Liver (tissue), 9 donors: Measurements from ENCODE around the gene ELP4. TPM values are rescaled to one million over a fixed set of nuclear protein-coding genes. Genes with fewer than 3 reads are reported as not detected.
"Not testable (repeated sequence)": the region's sequence is repeated elsewhere in the genome, so short reads cannot be mapped to it uniquely, and the experiment has no call there.

Experiments
- DNase-seq: peaks from one replicate; pipeline ENCODE4 v3.0.0-alpha.2; 2017; ENCODE audit warnings: low spot score
- H3K27ac ChIP-seq, 2 donors: one replicate each; pipeline ENCODE4 v1.7.0; 2013; ENCODE audit warnings: inconsistent platforms in 2 of 2, low read length in 2 of 2, control low read depth in 1 of 2, low read depth in 1 of 2, mild to moderate bottlenecking in 1 of 2
- H3K27me3 ChIP-seq, 4 donors: one replicate each; pipeline versions ENCODE4 v1.6.1 to v1.7.0; 2013; ENCODE audit warnings: low read length in 3 of 4, inconsistent platforms in 1 of 4, mild to moderate bottlenecking in 1 of 4, moderate library complexity in 1 of 4; ENCODE audit not compliant: control insufficient read depth in 4 of 4, insufficient read depth in 4 of 4
- H3K36me3 ChIP-seq, 4 donors: one replicate each; pipeline versions ENCODE4 v1.6.1 to v1.7.0; 2013; ENCODE audit warnings: low read length in 3 of 4, mild to moderate bottlenecking in 3 of 4, low read depth in 1 of 4, moderate library complexity in 1 of 4; ENCODE audit not compliant: control insufficient read depth in 4 of 4, insufficient read depth in 3 of 4
- H3K4me1 ChIP-seq, 4 donors: one replicate each; pipeline versions ENCODE4 v1.6.1 to v1.7.0; 2013; ENCODE audit warnings: low read length in 3 of 4, mild to moderate bottlenecking in 3 of 4, moderate library complexity in 1 of 4; ENCODE audit not compliant: control insufficient read depth in 4 of 4, insufficient read depth in 4 of 4
- H3K4me3 ChIP-seq, 3 donors: one replicate each; pipeline versions ENCODE4 v1.6.1 to v1.7.0; 2013; ENCODE audit warnings: low read length in 3 of 3, control low read depth in 1 of 3, low read depth in 1 of 3, mild to moderate bottlenecking in 1 of 3
- H3K9ac ChIP-seq, 2 donors: one replicate each; pipeline ENCODE4 v1.7.0; 2013; ENCODE audit warnings: low read length in 2 of 2, mild to moderate bottlenecking in 2 of 2, moderate library complexity in 2 of 2, control low read depth in 1 of 2, low read depth in 1 of 2
- H3K9me3 ChIP-seq, 4 donors: one replicate each; pipeline versions ENCODE4 v1.6.1 to v1.7.0; 2013; ENCODE audit warnings: low read length in 3 of 4; ENCODE audit not compliant: control insufficient read depth in 4 of 4
- FOXA1 ChIP-seq: IDR thresholded peaks from 2 replicates; pipeline ENCODE4 v1.6.1; 2016; ENCODE audit warnings: antibody characterized with exemption
- HNF4A ChIP-seq, 2 donors: conservative IDR thresholded peaks; 2 replicates each; pipeline ENCODE4 v1.6.1; 2016; ENCODE audit warnings: antibody characterized with exemption in 2 of 2, mild to moderate bottlenecking in 2 of 2
- JUND ChIP-seq, 2 donors: IDR thresholded peaks; 2 replicates each; pipeline ENCODE4 v1.6.1; 2016; ENCODE audit warnings: antibody characterized with exemption in 2 of 2
- NR2F2 ChIP-seq: IDR thresholded peaks from 2 replicates; pipeline ENCODE4 v1.6.1; 2016; ENCODE audit warnings: antibody characterized with exemption
- REST ChIP-seq: IDR thresholded peaks from 2 replicates; pipeline ENCODE4 v1.6.1; 2016; ENCODE audit warnings: antibody characterized with exemption, mild to moderate bottlenecking
- RXRA ChIP-seq, 2 donors: IDR thresholded peaks; 2 replicates each; pipeline ENCODE4 v1.6.1; 2017 to 2018; ENCODE audit warnings: antibody characterized with exemption in 2 of 2, mild to moderate bottlenecking in 1 of 2
- YY1 ChIP-seq: IDR thresholded peaks from 2 replicates; pipeline ENCODE4 v1.6.1; 2016; ENCODE audit warnings: antibody characterized with exemption, mild to moderate bottlenecking
- WGBS: extraction: QIAGEN DNeasy Blood & Tissue Kit; methylation state at CpG from one replicate; pipeline ENCODE4 v1.1.7; 2013; 5-methylcytosine and 5-hydroxymethylcytosine counted together
- polyA plus RNA-seq, 2 donors: library from polyadenylated mRNA; stranded (reverse) in 1 of 2; unstranded in 1 of 2; fragments of 200-250 nt in 1 of 2; fragments of >200 nt in 1 of 2; fragmentation: Nextera tagmentation in 1 of 2; extraction: Ambion mirVana in 1 of 2; gene quantifications; one replicate each; pipeline versions ENCODE4 v1.2.1 to v1.2.3, GENCODE V29; 2013 to 2015
- total RNA-seq, 2 donors: library from RNA; depleted of rRNA; stranded (reverse); fragments of >200 nt; gene quantifications; one replicate each; pipeline ENCODE4 v1.2.3, GENCODE V29; 2014
- TF ChIP-seq, protein P1 (sequence below): IDR thresholded peaks from 2 replicates; pipeline ENCODE4 v1.6.1; 2016; ENCODE audit warnings: antibody characterized with exemption
- donor health status: healthy.
- donor health status: healthy.
- donor health status: healthy.
- donor health status: healthy.
- donor health status: healthy.

ELP4 gene
- total and polyA plus RNA-seq, 4 donors, result 6.0 to 18.8 (median 12.5) TPM

DNA sequence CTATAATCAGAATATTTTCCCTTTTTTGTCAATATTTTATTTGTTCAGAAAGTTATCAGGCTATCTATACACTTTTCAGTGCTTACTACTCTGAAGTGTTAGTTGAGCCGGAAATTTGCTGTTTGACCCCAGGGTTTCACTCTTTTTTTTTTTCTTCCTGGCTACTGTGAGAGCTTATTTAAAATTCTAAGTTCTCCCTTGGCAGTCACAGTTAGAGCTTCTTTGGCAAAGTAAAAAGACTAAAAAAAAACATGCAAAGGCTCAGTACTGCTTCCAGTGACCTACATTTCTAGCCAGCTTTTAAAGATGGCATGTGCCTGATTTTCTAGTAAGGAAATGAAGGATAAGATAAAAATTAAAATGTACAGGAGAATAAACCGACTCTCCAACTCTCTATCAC lies 48.4 kb downstream of the ELP4 start:
- DNase-seq, result no peak
- WGBS, result 73% methylated on average over 2 of the region's 2 CpGs
- no peaks in the 10 kb centered on the region for H3K36me3 ChIP-seq
- H3K9me3 ChIP-seq, result no peaks in the 10 kb centered on the region
- TF ChIP-seq NR2F2, result no peak
- TF ChIP-seq RXRA (IDR thresholded peaks at IDR 0.05), result no peak
- TF ChIP-seq, protein P1, sequence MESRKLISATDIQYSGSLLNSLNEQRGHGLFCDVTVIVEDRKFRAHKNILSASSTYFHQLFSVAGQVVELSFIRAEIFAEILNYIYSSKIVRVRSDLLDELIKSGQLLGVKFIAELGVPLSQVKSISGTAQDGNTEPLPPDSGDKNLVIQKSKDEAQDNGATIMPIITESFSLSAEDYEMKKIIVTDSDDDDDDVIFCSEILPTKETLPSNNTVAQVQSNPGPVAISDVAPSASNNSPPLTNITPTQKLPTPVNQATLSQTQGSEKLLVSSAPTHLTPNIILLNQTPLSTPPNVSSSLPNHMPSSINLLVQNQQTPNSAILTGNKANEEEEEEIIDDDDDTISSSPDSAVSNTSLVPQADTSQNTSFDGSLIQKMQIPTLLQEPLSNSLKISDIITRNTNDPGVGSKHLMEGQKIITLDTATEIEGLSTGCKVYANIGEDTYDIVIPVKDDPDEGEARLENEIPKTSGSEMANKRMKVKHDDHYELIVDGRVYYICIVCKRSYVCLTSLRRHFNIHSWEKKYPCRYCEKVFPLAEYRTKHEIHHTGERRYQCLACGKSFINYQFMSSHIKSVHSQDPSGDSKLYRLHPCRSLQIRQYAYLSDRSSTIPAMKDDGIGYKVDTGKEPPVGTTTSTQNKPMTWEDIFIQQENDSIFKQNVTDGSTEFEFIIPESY, result no peak
- TF ChIP-seq HNF4A (conservative IDR thresholded peaks at IDR 0.05), result no peak
- no peak for TF ChIP-seq YY1
- TF ChIP-seq REST, result no peak
- H3K4me3 ChIP-seq, result no peak overlapping the region
- no peaks in the 10 kb centered on the region for H3K27me3 ChIP-seq
- no peak overlapping the region for H3K9ac ChIP-seq
- no peaks in the 10 kb centered on the region for H3K4me1 ChIP-seq
- no peak overlapping the region for H3K27ac ChIP-seq

DNA sequence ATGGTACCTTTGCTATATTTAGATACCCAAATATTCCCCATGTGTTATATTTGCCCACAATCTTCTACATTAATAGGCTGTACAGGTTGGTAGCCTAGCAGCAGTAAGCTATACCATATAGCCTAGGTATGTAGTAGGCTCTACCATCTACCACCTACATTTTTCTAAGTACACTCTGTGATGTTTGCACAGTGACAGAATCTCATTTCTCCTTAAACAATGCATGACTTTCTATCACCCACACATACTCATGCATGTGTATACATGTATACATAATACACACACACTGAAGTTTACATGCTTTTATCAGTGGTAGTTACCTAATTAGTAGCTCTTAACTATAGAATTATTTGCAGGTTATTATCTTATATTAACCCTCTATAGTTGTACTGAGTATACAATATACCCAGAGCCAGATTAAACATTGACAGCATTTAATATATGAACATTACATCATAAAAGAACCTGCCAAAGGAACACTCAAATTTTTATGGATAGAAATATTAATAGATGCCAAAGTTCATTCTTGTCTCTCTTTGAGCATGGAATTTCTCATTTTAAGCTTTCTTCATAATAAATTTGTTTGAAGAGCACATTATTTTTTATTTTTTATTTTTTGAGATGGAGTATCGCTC lies 51.4 kb downstream of the ELP4 start:
- H3K36me3 ChIP-seq, result no peaks in the 10 kb centered on the region
- TF ChIP-seq JUND (IDR thresholded peaks at IDR 0.05) (no peak), FOXA1 (no peak)
- no peak overlapping the region for H3K27ac ChIP-seq
- H3K4me3 ChIP-seq, result no peak overlapping the region
- no peaks in the 10 kb centered on the region for H3K27me3 ChIP-seq
- no peak for DNase-seq
- H3K9ac ChIP-seq, result no peak overlapping the region
- 98% methylated on average over 1 of the region's 1 CpG for WGBS
- H3K4me1 ChIP-seq, result no peaks in the 10 kb centered on the region
- H3K9me3 ChIP-seq, result no peaks in the 10 kb centered on the region

GRCh38 chr11:31564517-31564916 lies 55.0 kb downstream of the ELP4 start:
- not testable (repeated sequence) for H3K4me1 ChIP-seq, H3K27ac ChIP-seq
- WGBS, result 98% methylated on average over 4 of the region's 4 CpGs

DNA sequence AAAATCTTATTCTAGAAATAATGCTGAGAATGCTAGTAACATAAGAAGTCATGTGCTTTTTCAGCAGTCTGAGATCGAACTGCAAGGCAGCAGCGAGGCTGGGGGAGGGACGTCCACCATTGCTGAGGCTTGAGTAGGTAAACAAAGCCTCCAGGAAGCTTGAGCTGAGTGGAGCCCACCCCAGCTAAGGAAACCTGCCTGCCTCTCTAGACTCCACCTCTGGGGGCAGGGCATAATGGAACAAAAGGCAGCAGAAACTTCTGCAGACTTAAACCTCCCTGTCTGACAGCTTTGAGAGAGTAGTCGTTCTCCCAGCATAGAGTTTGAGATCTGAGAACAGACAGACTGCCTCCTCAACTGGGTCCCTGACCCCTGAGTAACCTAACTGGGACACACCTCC lies 64.6 kb downstream of the ELP4 start:
- not testable (repeated sequence) for H3K4me1 ChIP-seq, H3K27me3 ChIP-seq, H3K36me3 ChIP-seq, H3K9me3 ChIP-seq, H3K9ac ChIP-seq, H3K4me3 ChIP-seq, DNase-seq, H3K27ac ChIP-seq
- WGBS, result 92% methylated on average over 4 of the region's 4 CpGs

More at GRCh38 chr11:31564517-31564916, 55.0 kb downstream of the ELP4 start:
- H3K27me3 ChIP-seq, H3K4me3 ChIP-seq, H3K9ac ChIP-seq, DNase-seq, H3K36me3 ChIP-seq, H3K9me3 ChIP-seq: not testable (repeated sequence)

- WGBS, result 98% methylated on average over 3 of the region's 3 CpGs
- not testable (repeated sequence) for H3K4me3 ChIP-seq, H3K4me1 ChIP-seq, DNase-seq, H3K27me3 ChIP-seq, H3K36me3 ChIP-seq, H3K9ac ChIP-seq, H3K9me3 ChIP-seq, H3K27ac ChIP-seq
Measured at GRCh38 chr11:31575764-31576163, 66.2 kb downstream of the ELP4 start.

DNA sequence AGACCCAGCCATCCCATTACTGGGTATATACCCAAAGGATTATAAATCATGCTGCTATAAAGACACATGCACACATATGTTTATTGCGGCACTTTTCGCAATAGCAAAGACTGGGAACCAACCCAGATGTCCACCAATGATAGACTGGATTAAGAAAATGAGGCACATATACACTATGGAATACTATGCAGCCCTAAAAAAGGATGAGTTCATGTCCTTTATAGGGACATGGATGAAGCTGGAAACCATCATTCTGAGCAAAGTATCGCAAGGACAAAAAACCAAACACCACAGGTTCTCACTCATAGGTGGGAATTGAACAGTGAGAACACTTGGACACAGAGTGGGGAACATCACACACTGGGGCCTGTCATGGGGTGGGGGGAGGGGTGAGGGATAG lies 69.8 kb downstream of the ELP4 start:
- H3K27ac ChIP-seq, H3K9me3 ChIP-seq, H3K9ac ChIP-seq, H3K4me3 ChIP-seq, H3K27me3 ChIP-seq, H3K4me1 ChIP-seq, H3K36me3 ChIP-seq, DNase-seq: not testable (repeated sequence)
- 98% methylated on average over 3 of the region's 3 CpGs for WGBS
